ENCODE data around the gene ARGLU1.

ARGLU1 gene

DNA sequence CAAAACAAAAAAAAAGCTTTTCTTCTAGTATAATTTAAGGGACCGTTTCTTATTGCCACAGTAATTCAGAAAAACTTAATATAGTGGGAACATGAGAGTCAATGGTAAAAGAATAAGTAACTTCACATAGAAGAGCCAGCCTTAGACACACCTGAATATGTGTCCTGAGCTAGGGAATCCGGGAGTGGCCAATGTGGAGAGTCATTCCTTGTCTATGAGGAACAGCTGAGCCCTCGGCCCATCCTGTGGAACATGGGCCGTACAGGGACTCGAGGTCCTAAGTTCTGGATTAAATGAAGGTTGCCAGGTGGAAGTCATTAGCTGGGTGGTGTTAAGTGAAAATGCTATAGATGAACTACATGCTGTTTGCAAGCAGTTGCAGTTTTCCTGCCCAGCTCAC is 64.7 kb downstream of the ARGLU1 start:
- Histone ChIP-seq H3K9me3 (ENCODE audit: control insufficient read depth, insufficient read depth, low read length) (no peaks in the 10 kb centered on the region), H3K27me3 (ENCODE audit: control insufficient read depth, insufficient read depth, low read length) (no peaks in the 10 kb centered on the region), H3K4me3 (ENCODE audit: low read length) (no peak overlapping the region), H3K36me3 (ENCODE audit: control insufficient read depth, insufficient read depth, low read length) (no peaks in the 10 kb centered on the region), H3K27ac (ENCODE audit: low read length) (no peak overlapping the region), H3K4me1 (ENCODE audit: control insufficient read depth, insufficient read depth, low read length) (no peaks in the 10 kb centered on the region; the same call in 1 of the 2 replicates)
- no CpG with 5 or more reads among the region's 5 CpGs for WGBS (ENCODE audit: insufficient coverage, insufficient read length)
- no peak for DNase-seq (ENCODE audit: low read depth, low spot score)

DNA sequence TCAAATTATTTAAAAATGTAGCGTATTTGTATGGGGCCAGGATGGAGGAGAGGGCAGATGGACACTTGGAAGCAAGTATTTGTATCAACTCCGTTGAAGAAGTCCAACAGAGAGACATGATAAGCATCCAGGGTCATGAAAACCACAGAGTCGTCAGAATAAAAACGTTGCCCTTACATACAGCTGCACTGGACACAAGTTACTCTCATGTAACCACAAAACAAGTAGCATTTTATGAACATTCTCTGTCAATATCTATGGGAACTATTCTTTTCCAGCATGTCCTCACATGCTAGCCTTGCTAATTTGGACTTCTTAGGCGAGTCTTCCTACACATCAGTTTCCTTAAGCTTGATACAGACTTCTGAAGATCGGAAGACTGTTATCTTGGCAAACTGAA is 67.5 kb downstream of the ARGLU1 start:
- Histone ChIP-seq H3K36me3 (ENCODE audit: control insufficient read depth, insufficient read depth, low read length) (no peaks in the 10 kb centered on the region), H3K4me1 (ENCODE audit: control insufficient read depth, insufficient read depth, low read length) (peaks cover 3% of the 10 kb centered on the region; the same call in 1 of the 2 replicates), H3K27me3 (ENCODE audit: control insufficient read depth, insufficient read depth, low read length) (no peaks in the 10 kb centered on the region), H3K4me3 (ENCODE audit: low read length) (no peak overlapping the region), H3K9me3 (ENCODE audit: control insufficient read depth, insufficient read depth, low read length) (no peaks in the 10 kb centered on the region), H3K27ac (ENCODE audit: low read length) (no peak overlapping the region)
- no peak for DNase-seq (ENCODE audit: low read depth, low spot score)
- no CpG with 5 or more reads among the region's 6 CpGs for WGBS (ENCODE audit: insufficient coverage, insufficient read length)

DNA sequence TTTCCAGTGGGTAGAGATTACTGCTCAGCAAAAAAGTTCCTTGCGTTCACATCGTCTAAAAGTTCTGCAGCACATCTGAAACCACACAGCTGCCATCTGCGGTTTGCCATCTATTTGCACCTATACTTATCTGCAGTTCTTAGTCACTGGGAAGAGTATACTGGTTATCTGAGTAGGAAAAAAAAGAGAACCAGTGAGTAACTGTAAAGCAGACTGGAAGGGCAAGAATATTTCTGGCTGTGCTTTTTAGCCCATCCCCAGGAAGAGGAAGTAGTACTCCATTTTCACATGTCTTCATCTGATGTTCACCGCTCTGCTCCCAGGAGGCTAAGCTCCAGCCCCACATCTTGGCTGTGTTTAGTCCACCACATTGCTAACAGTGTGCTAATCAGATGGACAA is 68.0 kb downstream of the ARGLU1 start:
- no peaks in the 10 kb centered on the region for H3K9me3 ChIP-seq (ENCODE audit: control insufficient read depth, insufficient read depth, low read length)
- no peak for DNase-seq (ENCODE audit: low read depth, low spot score)
- no CpG with 5 or more reads among the region's 4 CpGs for WGBS (ENCODE audit: insufficient coverage, insufficient read length)
- H3K36me3 ChIP-seq (ENCODE audit: control insufficient read depth, insufficient read depth, low read length) = no peaks in the 10 kb centered on the region
- H3K27me3 ChIP-seq (ENCODE audit: control insufficient read depth, insufficient read depth, low read length) = no peaks in the 10 kb centered on the region
- no peak overlapping the region for H3K4me3 ChIP-seq (ENCODE audit: low read length)
- peaks cover 3% of the 10 kb centered on the region; the same call in 1 of the 2 replicates for H3K4me1 ChIP-seq (ENCODE audit: control insufficient read depth, insufficient read depth, low read length)
- no peak overlapping the region for H3K27ac ChIP-seq (ENCODE audit: low read length)

DNA sequence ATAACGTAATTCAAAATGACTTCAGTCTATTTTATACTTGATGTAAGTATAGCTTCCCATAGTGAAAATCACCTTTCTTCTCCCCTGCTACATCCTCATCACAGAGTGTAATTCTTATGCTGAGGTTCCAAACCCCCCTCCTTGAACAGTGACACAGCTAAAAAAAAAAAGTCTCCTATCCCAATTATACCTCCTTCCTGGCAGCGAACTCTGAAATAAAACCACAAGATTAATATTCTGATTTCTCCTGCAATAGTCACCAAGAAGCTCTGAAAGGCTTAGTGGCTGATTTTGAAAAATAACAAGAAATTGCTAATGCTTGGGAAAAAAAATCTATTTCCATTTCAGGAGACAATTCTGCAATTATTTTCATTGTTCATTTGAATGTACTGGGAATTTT is 68.8 kb downstream of the ARGLU1 start:
- H3K4me3 ChIP-seq (ENCODE audit: low read length) = no peak overlapping the region
- WGBS (ENCODE audit: insufficient coverage, insufficient read length) = no CpG with 5 or more reads among the region's 2 CpGs
- H3K27ac ChIP-seq (ENCODE audit: low read length) = no peak overlapping the region
- H3K27me3 ChIP-seq (ENCODE audit: control insufficient read depth, insufficient read depth, low read length) = no peaks in the 10 kb centered on the region
- no peak for DNase-seq (ENCODE audit: low read depth, low spot score)
- H3K36me3 ChIP-seq (ENCODE audit: control insufficient read depth, insufficient read depth, low read length) = no peaks in the 10 kb centered on the region
- no peaks in the 10 kb centered on the region for H3K9me3 ChIP-seq (ENCODE audit: control insufficient read depth, insufficient read depth, low read length)
- H3K4me1 ChIP-seq (ENCODE audit: control insufficient read depth, insufficient read depth, low read length) = peaks cover 3% of the 10 kb centered on the region; the same call in 1 of the 2 replicates

DNA sequence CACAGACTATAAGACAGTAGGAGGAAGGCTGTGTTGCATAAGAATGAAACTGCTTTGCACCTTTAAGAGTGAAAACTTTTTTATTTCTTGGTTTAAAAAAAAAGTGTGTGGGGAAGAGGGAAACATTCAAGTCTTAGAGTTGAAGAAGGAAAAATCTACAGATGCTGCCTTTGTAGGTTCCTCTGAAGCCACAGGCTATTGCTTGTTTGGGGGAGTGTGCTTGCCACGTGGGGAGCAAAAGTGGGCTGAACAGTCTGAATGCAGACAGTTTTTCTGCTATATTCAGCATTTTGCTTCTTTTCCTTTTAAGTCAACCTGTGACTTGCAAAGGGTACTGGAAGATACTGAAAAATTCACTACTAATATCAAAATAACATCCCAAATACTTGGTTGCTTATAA is 69.4 kb downstream of the ARGLU1 start:
- no peak overlapping the region for H3K27ac ChIP-seq (ENCODE audit: low read length)
- H3K9me3 ChIP-seq (ENCODE audit: control insufficient read depth, insufficient read depth, low read length) = no peaks in the 10 kb centered on the region
- H3K4me1 ChIP-seq (ENCODE audit: control insufficient read depth, insufficient read depth, low read length) = peaks cover 3% of the 10 kb centered on the region; the same call in 1 of the 2 replicates
- DNase-seq (ENCODE audit: low read depth, low spot score) = no peak
- no peaks in the 10 kb centered on the region for H3K36me3 ChIP-seq (ENCODE audit: control insufficient read depth, insufficient read depth, low read length)
- no peak overlapping the region for H3K4me3 ChIP-seq (ENCODE audit: low read length)
- no CpG with 5 or more reads among the region's 1 CpG for WGBS (ENCODE audit: insufficient coverage, insufficient read length)
- H3K27me3 ChIP-seq (ENCODE audit: control insufficient read depth, insufficient read depth, low read length) = no peaks in the 10 kb centered on the region

DNA sequence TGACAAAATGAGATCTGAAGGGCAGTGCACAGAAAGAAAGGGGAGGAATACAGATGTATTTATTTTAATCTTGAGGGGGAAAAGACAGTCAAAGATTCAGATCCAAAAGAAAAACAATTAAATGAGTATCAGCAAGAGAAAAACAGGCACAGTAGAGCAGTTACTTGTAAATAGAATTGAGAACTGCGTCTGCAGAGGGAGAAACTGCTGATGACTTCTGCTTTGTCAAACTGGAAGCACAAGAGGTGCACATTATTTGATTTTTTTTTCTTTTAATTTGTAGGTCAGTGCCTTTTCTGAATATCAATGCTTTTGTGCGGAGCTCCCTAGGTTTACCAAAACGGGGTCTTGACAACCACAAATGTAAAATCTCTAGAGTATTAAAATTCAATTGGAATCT is 69.8 kb downstream of the ARGLU1 start:
- H3K4me1 ChIP-seq (ENCODE audit: control insufficient read depth, insufficient read depth, low read length) = peaks cover 3% of the 10 kb centered on the region; the same call in 1 of the 2 replicates
- no peaks in the 10 kb centered on the region for H3K27me3 ChIP-seq (ENCODE audit: control insufficient read depth, insufficient read depth, low read length)
- H3K4me3 ChIP-seq (ENCODE audit: low read length) = no peak overlapping the region
- DNase-seq (ENCODE audit: low read depth, low spot score) = no peak
- H3K9me3 ChIP-seq (ENCODE audit: control insufficient read depth, insufficient read depth, low read length) = no peaks in the 10 kb centered on the region
- peaks cover under 1% of the 10 kb centered on the region; the same call in 1 of the 2 replicates for H3K36me3 ChIP-seq (ENCODE audit: control insufficient read depth, insufficient read depth, low read length)
- no peak overlapping the region for H3K27ac ChIP-seq (ENCODE audit: low read length)
- WGBS (ENCODE audit: insufficient coverage, insufficient read length) = no CpG with 5 or more reads among the region's 3 CpGs

DNA sequence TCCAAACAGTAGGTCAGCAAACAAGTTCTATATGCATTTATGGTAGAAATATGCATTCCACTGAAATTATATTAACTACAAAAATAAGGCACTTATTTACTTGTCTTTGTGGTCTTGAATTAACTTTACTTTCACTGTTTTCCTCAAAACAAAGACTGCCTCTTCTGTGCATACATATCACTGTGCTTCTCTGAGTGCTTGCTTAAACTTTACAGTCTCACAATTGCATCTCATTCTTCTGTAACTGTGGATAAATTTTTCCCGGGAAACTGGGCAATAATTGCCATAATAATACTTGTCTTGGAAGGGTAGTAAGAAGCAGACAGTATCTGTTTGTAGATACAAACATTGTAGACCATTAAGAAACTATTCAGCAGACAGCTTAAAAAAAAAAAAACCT is 70.9 kb downstream of the ARGLU1 start:
- Histone ChIP-seq H3K4me1 (ENCODE audit: control insufficient read depth, insufficient read depth, low read length) (peaks cover 3% of the 10 kb centered on the region; the same call in 1 of the 2 replicates), H3K27ac (ENCODE audit: low read length) (no peak overlapping the region), H3K9me3 (ENCODE audit: control insufficient read depth, insufficient read depth, low read length) (no peaks in the 10 kb centered on the region), H3K4me3 (ENCODE audit: low read length) (no peak overlapping the region), H3K36me3 (ENCODE audit: control insufficient read depth, insufficient read depth, low read length) (peaks cover 9% of the 10 kb centered on the region), H3K27me3 (ENCODE audit: control insufficient read depth, insufficient read depth, low read length) (no peaks in the 10 kb centered on the region)
- no CpG with 5 or more reads among the region's 1 CpG for WGBS (ENCODE audit: insufficient coverage, insufficient read length)
- DNase-seq (ENCODE audit: low read depth, low spot score) = no peak

DNA sequence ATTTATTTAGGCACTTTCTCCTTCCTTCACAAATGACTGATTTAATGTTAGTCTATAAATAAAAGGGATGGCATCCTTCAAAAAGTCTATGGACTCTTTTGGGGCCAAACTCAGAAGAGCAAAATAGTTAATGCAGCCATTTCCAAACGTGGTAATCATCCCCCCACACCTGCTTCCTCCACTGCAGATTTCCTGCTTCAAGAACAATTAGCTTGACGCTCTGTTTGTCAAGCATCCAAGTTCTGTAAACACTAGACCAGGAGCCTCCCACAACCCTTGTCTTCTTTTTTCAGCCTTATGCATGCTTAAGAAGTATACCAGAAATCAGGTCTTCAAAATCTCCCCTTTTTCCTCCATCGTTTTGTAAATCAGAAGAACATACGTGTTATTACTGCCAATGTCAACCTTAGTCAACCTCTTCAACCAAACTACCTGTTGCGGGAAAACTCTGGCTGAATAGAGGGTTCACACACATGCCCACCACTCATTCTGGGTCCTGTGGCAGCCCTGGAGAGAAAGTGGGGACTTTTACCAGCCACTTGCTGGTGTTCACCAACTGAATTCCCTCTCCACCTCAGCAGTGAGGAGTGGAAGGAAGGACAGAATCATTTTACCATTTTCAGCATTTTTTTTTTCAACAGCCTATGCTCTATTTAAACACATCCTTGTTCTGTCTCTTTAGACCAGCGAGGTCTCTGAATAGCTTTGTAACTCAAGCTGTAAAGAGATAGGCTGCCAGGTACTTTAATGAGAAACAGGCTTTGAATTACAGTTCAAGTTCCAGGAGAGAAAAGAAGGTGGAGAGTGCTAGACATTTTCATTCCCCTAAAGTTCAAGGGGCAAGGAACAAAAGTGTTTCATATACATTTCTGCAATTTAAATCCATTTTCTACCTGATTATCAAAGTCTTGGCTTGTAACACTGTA is 71.6 kb downstream of the ARGLU1 start:
- peaks cover 9% of the 10 kb centered on the region for H3K36me3 ChIP-seq (ENCODE audit: control insufficient read depth, insufficient read depth, low read length)

DNA sequence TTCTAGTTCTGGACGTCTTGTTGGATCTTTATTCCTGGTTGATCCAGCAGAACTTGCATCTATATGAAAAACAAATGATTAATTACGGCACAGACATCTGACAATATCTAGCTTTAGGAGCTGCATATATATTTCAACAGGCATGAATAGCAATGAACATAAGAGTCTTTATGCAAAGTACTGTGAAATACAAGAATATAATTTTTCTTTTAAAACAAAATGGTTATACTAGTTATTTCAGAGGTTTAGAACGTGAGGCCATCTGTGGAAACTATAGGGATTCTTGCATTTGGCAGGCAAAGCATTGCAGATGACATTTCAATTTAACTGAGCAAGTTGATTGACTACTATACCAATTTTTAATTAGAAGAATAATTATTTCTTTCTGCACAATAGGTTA is 73.0 kb downstream of the ARGLU1 start:
- H3K36me3 ChIP-seq (ENCODE audit: control insufficient read depth, insufficient read depth, low read length) = peaks cover 9% of the 10 kb centered on the region
- no peak for DNase-seq (ENCODE audit: low read depth, low spot score)
- H3K4me3 ChIP-seq (ENCODE audit: low read length) = no peak overlapping the region
- no peaks in the 10 kb centered on the region for H3K9me3 ChIP-seq (ENCODE audit: control insufficient read depth, insufficient read depth, low read length)
- H3K27ac ChIP-seq (ENCODE audit: low read length) = no peak overlapping the region
- H3K27me3 ChIP-seq (ENCODE audit: control insufficient read depth, insufficient read depth, low read length) = no peaks in the 10 kb centered on the region
- no CpG with 5 or more reads among the region's 3 CpGs for WGBS (ENCODE audit: insufficient coverage, insufficient read length)
- peaks cover 3% of the 10 kb centered on the region; the same call in 1 of the 2 replicates for H3K4me1 ChIP-seq (ENCODE audit: control insufficient read depth, insufficient read depth, low read length)

More for the DNA sequence above, 71.6 kb downstream of the ARGLU1 start:
- H3K9me3 ChIP-seq (ENCODE audit: control insufficient read depth, insufficient read depth, low read length) = no peaks in the 10 kb centered on the region
- H3K27me3 ChIP-seq (ENCODE audit: control insufficient read depth, insufficient read depth, low read length) = no peaks in the 10 kb centered on the region
- H3K4me1 ChIP-seq (ENCODE audit: control insufficient read depth, insufficient read depth, low read length) = peaks cover 3% of the 10 kb centered on the region; the same call in 1 of the 2 replicates
- H3K4me3 ChIP-seq (ENCODE audit: low read length) = no peak overlapping the region
- no peak for DNase-seq (ENCODE audit: low read depth, low spot score)
- no peak overlapping the region for H3K27ac ChIP-seq (ENCODE audit: low read length)
- WGBS (ENCODE audit: insufficient coverage, insufficient read length) = no CpG with 5 or more reads among the region's 6 CpGs

DNA sequence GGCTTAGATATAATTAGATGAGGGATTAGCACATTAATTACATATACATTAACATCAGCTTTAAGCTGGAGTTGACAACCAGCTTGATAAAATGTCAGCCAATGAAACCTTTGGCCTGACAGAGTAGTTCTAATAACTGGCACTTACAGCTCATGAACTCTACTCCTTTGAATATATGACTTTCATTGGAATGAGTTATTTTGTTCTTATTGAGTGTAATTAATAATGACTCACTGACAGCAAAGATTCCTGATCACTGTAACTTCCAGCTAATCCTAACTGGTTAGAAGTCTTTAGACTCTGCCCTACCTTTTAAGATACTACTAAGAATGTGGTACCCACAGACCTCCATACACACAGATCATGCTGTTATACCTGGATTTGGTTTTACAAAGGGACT is 73.4 kb downstream of the ARGLU1 start:
- Histone ChIP-seq H3K9me3 (ENCODE audit: control insufficient read depth, insufficient read depth, low read length) (no peaks in the 10 kb centered on the region), H3K36me3 (ENCODE audit: control insufficient read depth, insufficient read depth, low read length) (peaks cover 9% of the 10 kb centered on the region), H3K27ac (ENCODE audit: low read length) (no peak overlapping the region), H3K27me3 (ENCODE audit: control insufficient read depth, insufficient read depth, low read length) (no peaks in the 10 kb centered on the region), H3K4me1 (ENCODE audit: control insufficient read depth, insufficient read depth, low read length) (peaks cover 3% of the 10 kb centered on the region; the same call in 1 of the 2 replicates), H3K4me3 (ENCODE audit: low read length) (no peak overlapping the region)
- DNase-seq (ENCODE audit: low read depth, low spot score) = no peak

All from iPS DF 6.9 (cell line).